GM23338 (cell line): ENCODE results near the gene CLDN1. TPM values are rescaled to one million over a fixed set of nuclear protein-coding genes. Genes with fewer than 3 reads are reported as not detected.

Source experiments
- ATAC-seq: fragments of 200-7000 bp; cut with Tn5 transposase; 3 replicates; pipeline ENCODE4 v1.9.1; 2020
- DNase-seq: peaks from one replicate; pipeline ENCODE4 v3.0.0-alpha.2; 2015; ENCODE audit warnings: low spot score
- H2AFZ ChIP-seq: fragments of 200-600 bp; sonication (generic); 2 replicates; pipeline ENCODE4 v1.8.0; 2016; ENCODE audit warnings: antibody characterized with exemption, mild to moderate bottlenecking, moderate library complexity
- H3F3A ChIP-seq: fragments of 200-600 bp; sonication (generic); replicated peaks from 2 replicates; pipeline ENCODE4 v1.8.0; 2017; ENCODE audit warnings: antibody characterized with exemption, mixed run types, low read depth
- H3K27ac ChIP-seq: fragments of 200-600 bp; sonication (generic); 2 replicates; pipeline ENCODE4 v1.6.1; 2016; ENCODE audit warnings: low read depth
- H3K27me3 ChIP-seq: fragments of 200-600 bp; sonication (generic); 2 replicates; pipeline ENCODE4 v1.8.0; 2016; ENCODE audit warnings: mild to moderate bottlenecking, mixed run types, moderate library complexity; ENCODE audit not compliant: insufficient read depth
- H3K36me3 ChIP-seq: fragments of 200-600 bp; sonication (generic); 2 replicates; pipeline ENCODE4 v1.8.0; 2016; ENCODE audit warnings: mild to moderate bottlenecking; ENCODE audit not compliant: insufficient read depth
- H3K4me1 ChIP-seq: fragments of 200-600 bp; sonication (generic); 2 replicates; pipeline ENCODE4 v1.8.0; 2016; ENCODE audit warnings: mild to moderate bottlenecking, moderate library complexity; ENCODE audit not compliant: insufficient read depth
- H3K4me2 ChIP-seq: fragments of 200-600 bp; sonication (generic); 2 replicates; pipeline ENCODE4 v1.7.1; 2017; ENCODE audit warnings: mixed run types
- H3K4me3 ChIP-seq: fragments of 200-600 bp; sonication (generic); 2 replicates; pipeline ENCODE4 v1.6.1; 2016; ENCODE audit warnings: mixed run types
- H3K79me2 ChIP-seq: fragments of 200-600 bp; sonication (generic); replicated peaks from 2 replicates; pipeline ENCODE4 v1.8.0; 2017; ENCODE audit warnings: mild to moderate bottlenecking; ENCODE audit not compliant: insufficient read depth
- H3K9me2 ChIP-seq: fragments of 200-600 bp; sonication (generic); 2 replicates; pipeline ENCODE4 v1.8.0; 2017; ENCODE audit not compliant: insufficient read depth
- H4K20me1 ChIP-seq: fragments of 200-600 bp; sonication (generic); replicated peaks from 2 replicates; pipeline ENCODE4 v1.8.0; 2017; ENCODE audit warnings: mild to moderate bottlenecking; ENCODE audit not compliant: insufficient read depth
- H3K27ac Mint-ChIP-seq: 2 replicates; pipeline ENCODE4 v1.8.0; 2020; ENCODE audit warnings: inconsistent platforms, mild to moderate bottlenecking, moderate library complexity, mixed read lengths
- H3K27me3 Mint-ChIP-seq: 3 replicates; pipeline ENCODE4 v1.8.0; 2022; ENCODE audit warnings: low read depth, mild to moderate bottlenecking, moderate library complexity, mixed read lengths, inconsistent platforms; ENCODE audit not compliant: insufficient read depth, poor library complexity
- H3K36me3 Mint-ChIP-seq: 3 replicates; pipeline ENCODE4 v1.8.0; 2021; ENCODE audit warnings: low read depth, mild to moderate bottlenecking, inconsistent platforms, moderate library complexity, mixed read lengths
- H3K4me1 Mint-ChIP-seq: 3 replicates; pipeline ENCODE4 v1.8.0; 2020; ENCODE audit warnings: mild to moderate bottlenecking, inconsistent platforms, mixed read lengths
- H3K4me3 Mint-ChIP-seq: 3 replicates; pipeline ENCODE4 v1.8.0; 2021; ENCODE audit warnings: moderate library complexity, mild to moderate bottlenecking, inconsistent platforms, mixed read lengths
- H3K9me3 Mint-ChIP-seq: 3 replicates; pipeline ENCODE4 v1.8.0; 2020; ENCODE audit warnings: moderate library complexity, mild to moderate bottlenecking, inconsistent platforms, mixed read lengths
- CREB1 ChIP-seq: fragments of 250-450 bp; sonication (Bioruptor Pico); IDR thresholded peaks from 2 replicates; pipeline ENCODE4 v1.5.0; 2020; ENCODE audit warnings: low read depth, mild to moderate bottlenecking, moderate library complexity
- CTCF ChIP-seq, 2 experiments: fragments of 200-600 bp in 1 of 2; sonication (generic) in 1 of 2; conservative IDR thresholded peaks; 2 replicates each; pipeline versions ENCODE4 v1.5.1 to v1.6.1; 2016 to 2017; ENCODE audit warnings: antibody characterized with exemption in 2 of 2, low read depth in 2 of 2, mild to moderate bottlenecking in 2 of 2, moderate library complexity in 1 of 2
- ETS1 ChIP-seq: IDR thresholded peaks from 2 replicates; pipeline ENCODE4 v1.6.1; 2016; ENCODE audit warnings: antibody characterized with exemption
- POLR2AphosphoS5 ChIP-seq: IDR thresholded peaks from 2 replicates; pipeline ENCODE4 v1.6.1; 2016; ENCODE audit warnings: antibody characterized with exemption, low read depth
- STAT1 ChIP-seq: IDR thresholded peaks from one replicate; pipeline ENCODE4 v1.6.1; 2016; ENCODE audit warnings: antibody characterized with exemption; ENCODE audit not compliant: unreplicated experiment
- ZNF114 ChIP-seq: fragments of 250-450 bp; sonication (Bioruptor Pico); IDR thresholded peaks from 2 replicates; pipeline ENCODE4 v1.5.0; 2020; ENCODE audit warnings: mild to moderate bottlenecking, moderate library complexity
- ZNF331 ChIP-seq: fragments of 250-450 bp; sonication (Bioruptor Pico); IDR thresholded peaks from 2 replicates; pipeline ENCODE4 v1.5.0; 2020; ENCODE audit warnings: low read depth, mild to moderate bottlenecking, moderate library complexity
- ZNF462 ChIP-seq: fragments of 250-450 bp; sonication (Bioruptor Pico); IDR thresholded peaks from 2 replicates; pipeline ENCODE4 v1.5.0; 2020; ENCODE audit warnings: mild to moderate bottlenecking, moderate library complexity
- polyA plus RNA-seq: library from polyadenylated mRNA; unstranded; fragments of >200 nt; fragmentation: Nextera tagmentation; extraction: Ambion mirVana; gene quantifications from 2 replicates; pipeline ENCODE4 v1.2.1, GENCODE V29; 2016
- total RNA-seq: library from RNA; depleted of rRNA; stranded (reverse); fragments of >200 nt; shearing (Covaris generic); gene quantifications from 2 replicates; pipeline ENCODE4 v1.2.3, GENCODE V29; 2014

The CLDN1 gene
- total and polyA plus RNA-seq, 2 experiments from 2014 or later, result 2.5 to 4.6 TPM

GRCh38 chr3:190294030-190294429 is 28.2 kb downstream of the CLDN1 start:
- H2AFZ ChIP-seq, result no peak overlapping the region
- no peak overlapping the region for H3K27ac ChIP-seq
- H3K27me3 ChIP-seq, result no peaks in the 10 kb centered on the region
- no peak for ATAC-seq
- H3K36me3 ChIP-seq, result no peaks in the 10 kb centered on the region
- Mint-ChIP-seq H3K9me3 (peaks cover 14% of the 10 kb centered on the region), H3K36me3 (peaks cover 9% of the 10 kb centered on the region; the same call in 1 of the 3 replicates), H3K4me3 (no peak overlapping the region), H3K27me3 (no peaks in the 10 kb centered on the region), H3K4me1 (no peaks in the 10 kb centered on the region), H3K27ac (no peak overlapping the region)
- no peaks in the 10 kb centered on the region for H3K4me1 ChIP-seq
- no peak for DNase-seq
- no peaks in the 10 kb centered on the region for H4K20me1 ChIP-seq
- no peaks in the 10 kb centered on the region for H3K79me2 ChIP-seq
- H3K4me3 ChIP-seq, result no peak overlapping the region
- no peaks in the 10 kb centered on the region for H3F3A ChIP-seq
- TF ChIP-seq ZNF331, result no peak
- TF ChIP-seq CREB1 (CRISPR knock-in tag), result no peak
- TF ChIP-seq CTCF (conservative IDR thresholded peaks at IDR 0.05; ENCODE audit: low read depth in 2 of 2), result no peak
- TF ChIP-seq ZNF462, result no peak
- no peak for TF ChIP-seq STAT1
- TF ChIP-seq ETS1, result no peak
- no peak for TF ChIP-seq POLR2AphosphoS5
- TF ChIP-seq ZNF114 (CRISPR knock-in tag), result no peak
- H3K4me2 ChIP-seq, result no peak overlapping the region
- no peaks in the 10 kb centered on the region for H3K9me2 ChIP-seq
